ENCODE measurements around the gene DCDC2.
"Not testable (repeated sequence)": the region's sequence is repeated elsewhere in the genome, so short reads cannot be mapped to it uniquely, and the experiment has no call there.

The DCDC2 gene

GRCh38 chr6:24245275-24245674 is 112.6 kb downstream of the DCDC2 start:
- no peak for DNase-seq (ENCODE audit: low read depth)
- TF ChIP-seq, protein P1, sequence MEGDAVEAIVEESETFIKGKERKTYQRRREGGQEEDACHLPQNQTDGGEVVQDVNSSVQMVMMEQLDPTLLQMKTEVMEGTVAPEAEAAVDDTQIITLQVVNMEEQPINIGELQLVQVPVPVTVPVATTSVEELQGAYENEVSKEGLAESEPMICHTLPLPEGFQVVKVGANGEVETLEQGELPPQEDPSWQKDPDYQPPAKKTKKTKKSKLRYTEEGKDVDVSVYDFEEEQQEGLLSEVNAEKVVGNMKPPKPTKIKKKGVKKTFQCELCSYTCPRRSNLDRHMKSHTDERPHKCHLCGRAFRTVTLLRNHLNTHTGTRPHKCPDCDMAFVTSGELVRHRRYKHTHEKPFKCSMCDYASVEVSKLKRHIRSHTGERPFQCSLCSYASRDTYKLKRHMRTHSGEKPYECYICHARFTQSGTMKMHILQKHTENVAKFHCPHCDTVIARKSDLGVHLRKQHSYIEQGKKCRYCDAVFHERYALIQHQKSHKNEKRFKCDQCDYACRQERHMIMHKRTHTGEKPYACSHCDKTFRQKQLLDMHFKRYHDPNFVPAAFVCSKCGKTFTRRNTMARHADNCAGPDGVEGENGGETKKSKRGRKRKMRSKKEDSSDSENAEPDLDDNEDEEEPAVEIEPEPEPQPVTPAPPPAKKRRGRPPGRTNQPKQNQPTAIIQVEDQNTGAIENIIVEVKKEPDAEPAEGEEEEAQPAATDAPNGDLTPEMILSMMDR (conservative IDR thresholded peaks at IDR 0.05; ENCODE audit: control insufficient read depth, insufficient read depth, low read depth, low read length), result no peak

DNA sequence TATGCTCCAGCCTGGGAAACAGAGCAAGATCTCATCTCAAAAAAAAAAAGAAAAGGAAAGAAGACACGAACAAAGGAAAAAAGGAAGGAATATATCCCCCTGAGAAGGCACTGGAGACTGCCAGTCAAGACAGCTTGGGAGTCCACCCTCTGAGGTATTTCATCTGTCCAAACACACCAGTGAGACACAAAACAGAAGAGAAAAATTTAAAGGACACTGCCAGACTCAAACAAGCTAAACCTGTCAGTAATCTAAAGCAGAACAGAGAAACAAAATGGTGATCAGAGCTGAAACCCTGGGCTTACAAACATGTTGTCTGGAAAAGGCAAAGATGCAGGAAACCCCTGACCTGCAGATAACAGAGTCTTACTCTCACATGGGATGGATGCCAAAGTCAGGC is 114.9 kb downstream of the DCDC2 start:
- DNase-seq (ENCODE audit: low read depth), result no peak
- TF ChIP-seq, protein P1 (conservative IDR thresholded peaks at IDR 0.05; ENCODE audit: control insufficient read depth, insufficient read depth, low read depth, low read length), result no peak

More at GRCh38 chr6:24245275-24245674, 112.6 kb downstream of the DCDC2 start:
- H3K4me3 ChIP-seq (ENCODE audit: control insufficient read depth, low read depth, low read length), result no peak overlapping the region

GRCh38 chr6:24241779-24242178 is 116.1 kb downstream of the DCDC2 start:
- DNase-seq (ENCODE audit: low read depth); H3K4me3 ChIP-seq (ENCODE audit: control insufficient read depth, low read depth, low read length): not testable (repeated sequence)

More for the DNA sequence above, 114.9 kb downstream of the DCDC2 start:
- H3K4me3 ChIP-seq (ENCODE audit: control insufficient read depth, low read depth, low read length), result no peak overlapping the region

- TF ChIP-seq, protein P1 (conservative IDR thresholded peaks at IDR 0.05; ENCODE audit: control insufficient read depth, insufficient read depth, low read depth, low read length), result no peak
- DNase-seq (ENCODE audit: low read depth), result no peak
Measured at GRCh38 chr6:24240943-24241342, 116.9 kb downstream of the DCDC2 start.

DNA sequence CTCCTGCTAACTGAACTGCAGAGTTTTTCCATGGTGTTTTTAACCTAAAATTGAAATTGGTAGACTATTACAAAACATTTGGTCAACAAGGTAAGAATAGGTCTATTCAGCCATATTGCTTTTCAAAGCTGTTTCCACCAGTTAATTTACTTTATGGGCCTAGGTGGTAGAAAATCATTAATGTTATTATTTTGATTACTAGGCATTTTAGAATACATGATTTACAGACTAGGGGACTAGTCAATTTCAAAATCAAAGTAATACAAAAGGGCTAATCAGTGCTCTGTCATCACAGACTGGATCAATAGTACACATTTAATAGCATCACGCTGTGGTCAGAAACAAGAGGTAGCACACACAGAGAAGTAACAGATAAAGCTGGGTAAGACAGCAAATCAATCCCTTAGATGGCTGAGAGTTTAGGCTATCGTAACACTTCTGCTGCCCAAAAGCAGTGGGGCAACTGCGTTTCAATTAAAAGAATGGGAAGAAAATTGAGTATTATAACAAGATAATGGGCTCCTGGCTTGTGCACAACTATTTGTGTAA is 117.4 kb downstream of the DCDC2 start:
- H3K4me3 ChIP-seq (ENCODE audit: control insufficient read depth, low read depth, low read length), result no peak overlapping the region
- TF ChIP-seq, protein P1 (conservative IDR thresholded peaks at IDR 0.05; ENCODE audit: control insufficient read depth, insufficient read depth, low read depth, low read length), result no peak
- DNase-seq (ENCODE audit: low read depth), result no peak

More at GRCh38 chr6:24240943-24241342, 116.9 kb downstream of the DCDC2 start:
- H3K4me3 ChIP-seq (ENCODE audit: control insufficient read depth, low read depth, low read length), result no peak overlapping the region

GRCh38 chr6:24238700-24239099 is 119.2 kb downstream of the DCDC2 start:
- no peak overlapping the region for H3K4me3 ChIP-seq (ENCODE audit: control insufficient read depth, low read depth, low read length)

DNA sequence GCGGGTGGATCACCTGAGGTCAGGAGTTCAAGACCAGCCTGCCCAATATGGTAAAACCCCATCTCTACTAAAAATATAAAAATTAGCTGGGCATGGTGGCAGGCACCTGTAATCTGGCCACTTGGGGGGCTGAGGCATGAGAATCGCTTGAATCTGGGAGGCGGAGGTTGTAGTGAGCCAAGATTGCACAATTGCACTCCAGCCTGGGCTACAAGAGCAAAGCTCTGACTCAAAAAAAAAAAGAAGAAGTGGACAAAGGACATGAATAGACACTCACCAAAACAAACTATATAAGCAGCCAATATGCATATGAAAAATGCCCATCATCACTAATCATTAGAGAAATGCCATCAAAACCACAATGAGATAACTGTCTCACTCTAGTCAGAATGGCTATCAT is 121.1 kb downstream of the DCDC2 start:
- peak; percentile 28 for DNase-seq (ENCODE audit: low read depth)
- not testable (repeated sequence) for H3K4me3 ChIP-seq (ENCODE audit: control insufficient read depth, low read depth, low read length)

More at GRCh38 chr6:24238700-24239099, 119.2 kb downstream of the DCDC2 start:
- DNase-seq (ENCODE audit: low read depth), result no peak
- TF ChIP-seq, protein P1 (conservative IDR thresholded peaks at IDR 0.05; ENCODE audit: control insufficient read depth, insufficient read depth, low read depth, low read length), result no peak

GRCh38 chr6:24233813-24234442 is 123.9 kb downstream of the DCDC2 start:
- TF ChIP-seq, protein P1 (conservative IDR thresholded peaks at IDR 0.05; ENCODE audit: control insufficient read depth, insufficient read depth, low read depth, low read length), result no peak
- H3K4me3 ChIP-seq (ENCODE audit: control insufficient read depth, low read depth, low read length), result no peak overlapping the region
- no peak for DNase-seq (ENCODE audit: low read depth)
